Left lung (tissue), 10 donors: Measurements from ENCODE around the gene PTGDS. TPM values are rescaled to one million over a fixed set of nuclear protein-coding genes. Genes with fewer than 3 reads are reported as not detected.

Source experiments
- ATAC-seq: fragments of 200-7000 bp; cut with Tn5 transposase; one replicate; pipeline ENCODE4 v1.9.1; 2020; ENCODE audit warnings: moderate library complexity
- DNase-seq, 4 donors: peaks; one replicate each; pipeline ENCODE4 v3.0.0-alpha.2; 2013 to 2020
- H3K27ac ChIP-seq, 2 donors: fragments of 200-600 bp; sonication (generic) in 1 of 2; one replicate each; pipeline versions ENCODE4 v1.5.0 to v1.8.0; 2020 to 2021
- H3K27me3 ChIP-seq, 2 donors: fragments of 200-600 bp; sonication (generic) in 1 of 2; one replicate each; pipeline versions ENCODE4 v1.5.0 to v1.8.0; 2020 to 2021
- H3K36me3 ChIP-seq, 2 donors: fragments of 200-600 bp; sonication (generic) in 1 of 2; one replicate each; pipeline versions ENCODE4 v1.5.0 to v1.8.0; 2020 to 2021
- H3K4me1 ChIP-seq, 2 donors: fragments of 200-600 bp; one replicate each; pipeline ENCODE4 v1.8.0; 2021
- H3K4me3 ChIP-seq, 2 donors: fragments of 200-600 bp; sonication (generic) in 1 of 2; one replicate each; pipeline versions ENCODE4 v1.5.0 to v1.8.0; 2020 to 2021; ENCODE audit warnings: mild to moderate bottlenecking in 1 of 2
- H3K9me3 ChIP-seq, 2 donors: fragments of 200-600 bp; sonication (generic) in 1 of 2; one replicate each; pipeline versions ENCODE4 v1.5.0 to v1.8.0; 2020 to 2021
- CTCF ChIP-seq, 2 donors: fragments of 200-600 bp; sonication (generic) in 1 of 2; IDR thresholded peaks; one replicate each; pipeline versions ENCODE4 v1.5.0 to v1.8.0; 2021; ENCODE audit warnings: antibody characterized with exemption in 2 of 2
- intact Hi-C, 2 donors: fragments of 100-400 bp; cut with DNase I; formaldehyde crosslinking; loops; one replicate each; pipeline versions ENCODE4 v1.11.2 to v1.14.2; 2022
- polyA plus RNA-seq, 6 donors: library from polyadenylated mRNA; unstranded; fragments of 120-200 nt; gene quantifications; one replicate each; pipeline ENCODE4 v1.2.1, GENCODE V29; 2013; ENCODE audit not compliant: insufficient read length in 6 of 6
- total RNA-seq, 2 donors: library from RNA; stranded (reverse); fragmentation: NEBNext Ultra II Directional; extraction: Animal tissue kit (Norgen Biotek cat#: 25700); gene quantifications; one replicate each; pipeline ENCODE4 v1.2.1, GENCODE V29; 2021
- donor health status: DM: no; HTN: yes; CAD: no.
- donor health status: DM: no; HTN: no; CAD: no.

PTGDS gene
- total and polyA plus RNA-seq, 8 donors: 23.7 to 137 (median 37.7) TPM

- ATAC-seq: peak; percentile 47
- Histone ChIP-seq H3K36me3 (no peaks in the 10 kb centered on the region), H3K27ac (no peak overlapping the region), H3K9me3 (no peaks in the 10 kb centered on the region), H3K4me1 (peaks cover 0 to 20% of the 10 kb centered on the region in 2 donors), H3K27me3 (peaks cover 0 to 8% of the 10 kb centered on the region in 2 donors), H3K4me3 (no peak overlapping the region)
- TF ChIP-seq CTCF (IDR thresholded peaks at IDR 0.05): no peak
- no peak for DNase-seq
- intact Hi-C loops: no loop called here
Measured at GRCh38 chr9:136961279-136962065, 15.8 kb upstream of the PTGDS start.

GRCh38 chr9:136962163-136962562, 15.1 kb upstream of the PTGDS start:
- ATAC-seq: no peak
- no peaks in the 10 kb centered on the region for H3K36me3 ChIP-seq
- H3K27me3 ChIP-seq: peaks cover 0 to 8% of the 10 kb centered on the region in 2 donors
- H3K27ac ChIP-seq: no peak overlapping the region
- peaks cover 0 to 20% of the 10 kb centered on the region in 2 donors for H3K4me1 ChIP-seq
- no peak for TF ChIP-seq CTCF (IDR thresholded peaks at IDR 0.05)
- H3K9me3 ChIP-seq: no peaks in the 10 kb centered on the region
- no peak for DNase-seq
- intact Hi-C loops: no loop called here
- H3K4me3 ChIP-seq: no peak overlapping the region

GRCh38 chr9:136962701-136963248, 14.5 kb upstream of the PTGDS start:
- Histone ChIP-seq H3K9me3 (no peaks in the 10 kb centered on the region), H3K36me3 (no peaks in the 10 kb centered on the region), H3K27me3 (peaks cover 0 to 8% of the 10 kb centered on the region in 2 donors), H3K4me1 (peaks cover 0 to 20% of the 10 kb centered on the region in 2 donors), H3K4me3 (no peak overlapping the region), H3K27ac (no peak overlapping the region)
- DNase-seq (no peak), ATAC-seq (no peak)
- intact Hi-C loops: no loop called here
- TF ChIP-seq CTCF (IDR thresholded peaks at IDR 0.05): no peak

GRCh38 chr9:136963341-136963740, 14.0 kb upstream of the PTGDS start:
- Histone ChIP-seq H3K9me3 (no peaks in the 10 kb centered on the region), H3K4me1 (peaks cover 0 to 20% of the 10 kb centered on the region in 2 donors), H3K27me3 (peaks cover 0 to 8% of the 10 kb centered on the region in 2 donors), H3K4me3 (no peak overlapping the region), H3K27ac (no peak overlapping the region), H3K36me3 (no peaks in the 10 kb centered on the region)
- no peak for DNase-seq
- no peak for ATAC-seq
- intact Hi-C loops: no loop called here
- no peak for TF ChIP-seq CTCF (IDR thresholded peaks at IDR 0.05)

GRCh38 chr9:136963751-136964150, 13.6 kb upstream of the PTGDS start:
- H3K27me3 ChIP-seq: peaks cover 0 to 8% of the 10 kb centered on the region in 2 donors
- no peaks in the 10 kb centered on the region for H3K9me3 ChIP-seq
- H3K4me3 ChIP-seq: no peak overlapping the region
- intact Hi-C loops: no loop called here
- H3K4me1 ChIP-seq: peaks cover 0 to 20% of the 10 kb centered on the region in 2 donors
- DNase-seq: no peak
- ATAC-seq: no peak
- no peak overlapping the region for H3K27ac ChIP-seq
- TF ChIP-seq CTCF (IDR thresholded peaks at IDR 0.05): no peak
- H3K36me3 ChIP-seq: no peaks in the 10 kb centered on the region
